Measurements from ENCODE around the gene BEST1. TPM values are rescaled to one million over a fixed set of nuclear protein-coding genes. Genes with fewer than 3 reads are reported as not detected.

The BEST1 gene
- total and polyA plus RNA-seq, 7 experiments from 2014 or later: 0.49 to 7.1 (median 0.92) TPM; not detected in 1

GRCh38 chr11:61973476-61974162 lies 23.5 kb downstream of the BEST1 start:
- peak overlapping the region; percentile 57 for H3K27ac ChIP-seq (ENCODE audit: low read depth, low read length)
- Mint-ChIP-seq H3K4me3 (peak overlapping the region in 2 of 10 donors; percentile 11 to 38), H3K4me1 (peaks cover 17 to 47% (median 38%) of the 10 kb centered on the region in 7 donors), H3K9me3 (peaks cover 0 to 2% (median 0%) of the 10 kb centered on the region in 11 donors), H3K36me3 (peaks cover 0 to 4% (median 0%) of the 10 kb centered on the region in 5 donors), H3K27me3 (no peaks in the 10 kb centered on the region), H3K27ac (peak overlapping the region in 5 of 9 donors; percentile 60 to 84 (median 81))
- ATAC-seq (no peak), DNase-seq (peak in 1 of 9 donors; percentile 17)
- peaks cover 0 to 13% of the 10 kb centered on the region in 2 donors for H3K4me1 ChIP-seq (ENCODE audit: control insufficient read depth in 2 of 2, insufficient read depth in 2 of 2, low read length in 2 of 2)
- intact Hi-C loops (cut with micrococcal nuclease): no loop called here
- no peaks in the 10 kb centered on the region for H3K36me3 ChIP-seq (ENCODE audit: control insufficient read depth in 2 of 3, insufficient read depth in 3 of 3, low read length in 3 of 3)
- CTCF ChIA-PET: interaction anchor here (1.3 to 1.6 kb wide), 3 partner anchors 24 to 108 kb away, joined by 3 to 10 read pairs (median 6); no protein-coding TSS in a partner anchor
- no peak overlapping the region for H3K4me3 ChIP-seq (ENCODE audit: low read length)
- H3K9me3 ChIP-seq (ENCODE audit: control insufficient read depth in 2 of 3, low read length in 3 of 3): no peaks in the 10 kb centered on the region
- POLR2A ChIA-PET: interaction anchor here (11.6 kb wide), 1 partner anchor 50 kb away, joined by 145 read pairs; no protein-coding TSS in a partner anchor
- no peaks in the 10 kb centered on the region for H3K27me3 ChIP-seq (ENCODE audit: control insufficient read depth in 2 of 2, insufficient read depth in 2 of 2, low read length in 2 of 2)

GRCh38 chr11:61974766-61975631 lies 24.8 kb downstream of the BEST1 start:
- no peak for ATAC-seq
- DNase-seq: peak in 1 of 9 donors; percentile 19
- no peaks in the 10 kb centered on the region for H3K27me3 Mint-ChIP-seq
- peaks cover 0 to 9% (median 0%) of the 10 kb centered on the region in 5 donors for H3K36me3 Mint-ChIP-seq
- Histone ChIP-seq H3K4me1 (ENCODE audit: control insufficient read depth in 2 of 2, insufficient read depth in 2 of 2, low read length in 2 of 2) (peaks cover 0 to 11% of the 10 kb centered on the region in 2 donors), H3K4me3 (ENCODE audit: low read length) (no peak overlapping the region), H3K9me3 (ENCODE audit: control insufficient read depth in 2 of 3, low read length in 3 of 3) (no peaks in the 10 kb centered on the region), H3K27ac (ENCODE audit: low read depth, low read length) (no peak overlapping the region), H3K27me3 (ENCODE audit: control insufficient read depth in 2 of 2, insufficient read depth in 2 of 2, low read length in 2 of 2) (no peaks in the 10 kb centered on the region), H3K36me3 (ENCODE audit: control insufficient read depth in 2 of 3, insufficient read depth in 3 of 3, low read length in 3 of 3) (no peaks in the 10 kb centered on the region)
- ChIA-PET CTCF (interaction anchor here (1.0 kb wide), 1 partner anchor 133 kb away, joined by 3 read pairs; no protein-coding TSS in a partner anchor), POLR2A (no interaction called here)
- H3K9me3 Mint-ChIP-seq: no peaks in the 10 kb centered on the region
- intact Hi-C loops (cut with micrococcal nuclease): no loop called here
- peak overlapping the region in 3 of 9 donors; percentile 14 to 84 (median 61) for H3K27ac Mint-ChIP-seq
- H3K4me3 Mint-ChIP-seq: no peak overlapping the region
- H3K4me1 Mint-ChIP-seq: peaks cover 13 to 36% (median 29%) of the 10 kb centered on the region in 7 donors

- ChIA-PET POLR2A (interaction anchor here (1.9 kb wide), 1 partner anchor 8 kb away, joined by 8 read pairs; the partner anchor contains the start of gene FTH1), CTCF (interaction anchor here (1.0 kb wide), 1 partner anchor 132 kb away, joined by 3 read pairs; no protein-coding TSS in a partner anchor)
- Histone ChIP-seq H3K27ac (ENCODE audit: low read depth, low read length) (no peak overlapping the region), H3K9me3 (ENCODE audit: control insufficient read depth in 2 of 3, low read length in 3 of 3) (no peaks in the 10 kb centered on the region), H3K27me3 (ENCODE audit: control insufficient read depth in 2 of 2, insufficient read depth in 2 of 2, low read length in 2 of 2) (no peaks in the 10 kb centered on the region), H3K4me3 (ENCODE audit: low read length) (no peak overlapping the region), H3K36me3 (ENCODE audit: control insufficient read depth in 2 of 3, insufficient read depth in 3 of 3, low read length in 3 of 3) (no peaks in the 10 kb centered on the region), H3K4me1 (ENCODE audit: control insufficient read depth in 2 of 2, insufficient read depth in 2 of 2, low read length in 2 of 2) (peaks cover 0 to 11% of the 10 kb centered on the region in 2 donors)
- peak overlapping the region in 3 of 9 donors; percentile 21 to 84 (median 33) for H3K27ac Mint-ChIP-seq
- ATAC-seq: no peak
- intact Hi-C loops (cut with micrococcal nuclease): no loop called here
- H3K36me3 Mint-ChIP-seq: peaks cover 0 to 13% (median 0%) of the 10 kb centered on the region in 5 donors
- no peak overlapping the region for H3K4me3 Mint-ChIP-seq
- DNase-seq: peak in 1 of 9 donors; percentile 8
- no peaks in the 10 kb centered on the region for H3K27me3 Mint-ChIP-seq
- H3K4me1 Mint-ChIP-seq: peaks cover 11 to 31% (median 27%) of the 10 kb centered on the region in 7 donors
- H3K9me3 Mint-ChIP-seq: no peaks in the 10 kb centered on the region
These were observed 25.7 kb downstream of the BEST1 start for GRCh38 chr11:61975638-61976419.

- Mint-ChIP-seq H3K4me3 (no peak overlapping the region), H3K27ac (peak overlapping the region in 3 of 9 donors; percentile 38 to 84 (median 76)), H3K36me3 (peaks cover 0 to 19% (median 0%) of the 10 kb centered on the region in 5 donors), H3K4me1 (peaks cover 6 to 25% (median 22%) of the 10 kb centered on the region in 7 donors), H3K27me3 (no peaks in the 10 kb centered on the region), H3K9me3 (no peaks in the 10 kb centered on the region)
- POLR2A ChIA-PET: interaction anchor here (1.9 kb wide), 1 partner anchor 8 kb away, joined by 8 read pairs; the partner anchor contains the start of gene FTH1
- CTCF ChIA-PET: interaction anchor here (0.8 kb wide), 1 partner anchor 29 kb away, joined by 3 read pairs; no protein-coding TSS in a partner anchor
- Histone ChIP-seq H3K27me3 (ENCODE audit: control insufficient read depth in 2 of 2, insufficient read depth in 2 of 2, low read length in 2 of 2) (no peaks in the 10 kb centered on the region), H3K9me3 (ENCODE audit: control insufficient read depth in 2 of 3, low read length in 3 of 3) (no peaks in the 10 kb centered on the region), H3K36me3 (ENCODE audit: control insufficient read depth in 2 of 3, insufficient read depth in 3 of 3, low read length in 3 of 3) (no peaks in the 10 kb centered on the region), H3K4me3 (ENCODE audit: low read length) (no peak overlapping the region), H3K27ac (ENCODE audit: low read depth, low read length) (no peak overlapping the region), H3K4me1 (ENCODE audit: control insufficient read depth in 2 of 2, insufficient read depth in 2 of 2, low read length in 2 of 2) (peaks cover 0 to 11% of the 10 kb centered on the region in 2 donors)
- no peak for ATAC-seq
- intact Hi-C loops (cut with micrococcal nuclease): no loop called here
- DNase-seq: no peak
These were observed 26.3 kb downstream of the BEST1 start for GRCh38 chr11:61976420-61976800.

GRCh38 chr11:61976813-61977475 lies 26.8 kb downstream of the BEST1 start:
- Mint-ChIP-seq H3K27ac (peak overlapping the region in 3 of 9 donors; percentile 10 to 76 (median 38)), H3K4me3 (no peak overlapping the region), H3K27me3 (no peaks in the 10 kb centered on the region), H3K9me3 (no peaks in the 10 kb centered on the region), H3K4me1 (peaks cover 4 to 20% (median 17%) of the 10 kb centered on the region in 7 donors), H3K36me3 (peaks cover 0 to 19% (median 0%) of the 10 kb centered on the region in 5 donors)
- ChIA-PET CTCF (interaction anchor here (0.6 to 0.8 kb wide), 2 partner anchors 29 to 80 kb away, joined by 3 to 4 read pairs; no protein-coding TSS in a partner anchor), POLR2A (interaction anchor here (1.9 kb wide), 1 partner anchor 9 kb away, joined by 8 read pairs; the partner anchor contains the start of gene FTH1)
- Histone ChIP-seq H3K27me3 (ENCODE audit: control insufficient read depth in 2 of 2, insufficient read depth in 2 of 2, low read length in 2 of 2) (no peaks in the 10 kb centered on the region), H3K9me3 (ENCODE audit: control insufficient read depth in 2 of 3, low read length in 3 of 3) (no peaks in the 10 kb centered on the region), H3K36me3 (ENCODE audit: control insufficient read depth in 2 of 3, insufficient read depth in 3 of 3, low read length in 3 of 3) (no peaks in the 10 kb centered on the region), H3K4me3 (ENCODE audit: low read length) (no peak overlapping the region), H3K27ac (ENCODE audit: low read depth, low read length) (no peak overlapping the region), H3K4me1 (ENCODE audit: control insufficient read depth in 2 of 2, insufficient read depth in 2 of 2, low read length in 2 of 2) (peaks cover 0 to 11% of the 10 kb centered on the region in 2 donors)
- no peak for ATAC-seq
- DNase-seq: peak in 1 of 9 donors; percentile 9
- intact Hi-C loops (cut with micrococcal nuclease): no loop called here

Data from naive thymus-derived CD4-positive, alpha-beta T cell (primary cell).